B cell (primary cell): ENCODE data around the gene STK4.

Experiments used
- EZH2 ChIP-seq: IDR thresholded peaks from 2 replicates; pipeline ENCODE4 v1.6.1; 2012; ENCODE audit warnings: borderline replicate concordance, low read depth, mild to moderate bottlenecking, moderate library complexity, low read length; ENCODE audit not compliant: insufficient read depth, poor library complexity, severe bottlenecking
- TF ChIP-seq, protein P1 (sequence below): fragments of 200-600 bp; IDR thresholded peaks from one replicate; pipeline ENCODE4 v1.8.0; 2022; ENCODE audit warnings: antibody characterized with exemption, mild to moderate bottlenecking

DNA sequence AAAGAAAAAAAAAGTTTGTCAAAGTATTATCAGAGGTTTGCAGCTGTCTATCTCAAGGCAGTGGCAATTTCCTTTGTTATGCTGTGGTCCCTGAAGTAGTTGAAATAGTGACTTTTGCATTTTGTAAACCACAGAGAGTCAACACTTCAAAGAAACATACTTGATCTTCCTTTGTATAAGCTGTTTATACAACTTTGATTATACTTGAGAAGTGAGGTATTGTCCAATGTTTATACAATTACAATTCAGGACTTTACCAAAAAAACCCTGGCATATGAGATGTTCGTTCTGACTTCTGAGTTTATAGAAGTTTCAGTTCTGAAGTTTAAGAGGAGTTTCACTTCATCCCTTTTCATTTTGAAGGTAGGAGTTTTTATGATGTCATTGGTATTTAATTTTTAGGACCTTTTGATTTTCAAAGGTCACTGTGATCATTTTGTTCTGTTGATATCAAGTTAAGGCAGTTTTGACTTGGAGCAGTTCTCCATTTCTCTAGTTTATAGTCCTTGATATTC is 4.0 kb downstream of the STK4 start:
- TF ChIP-seq, protein P1, sequence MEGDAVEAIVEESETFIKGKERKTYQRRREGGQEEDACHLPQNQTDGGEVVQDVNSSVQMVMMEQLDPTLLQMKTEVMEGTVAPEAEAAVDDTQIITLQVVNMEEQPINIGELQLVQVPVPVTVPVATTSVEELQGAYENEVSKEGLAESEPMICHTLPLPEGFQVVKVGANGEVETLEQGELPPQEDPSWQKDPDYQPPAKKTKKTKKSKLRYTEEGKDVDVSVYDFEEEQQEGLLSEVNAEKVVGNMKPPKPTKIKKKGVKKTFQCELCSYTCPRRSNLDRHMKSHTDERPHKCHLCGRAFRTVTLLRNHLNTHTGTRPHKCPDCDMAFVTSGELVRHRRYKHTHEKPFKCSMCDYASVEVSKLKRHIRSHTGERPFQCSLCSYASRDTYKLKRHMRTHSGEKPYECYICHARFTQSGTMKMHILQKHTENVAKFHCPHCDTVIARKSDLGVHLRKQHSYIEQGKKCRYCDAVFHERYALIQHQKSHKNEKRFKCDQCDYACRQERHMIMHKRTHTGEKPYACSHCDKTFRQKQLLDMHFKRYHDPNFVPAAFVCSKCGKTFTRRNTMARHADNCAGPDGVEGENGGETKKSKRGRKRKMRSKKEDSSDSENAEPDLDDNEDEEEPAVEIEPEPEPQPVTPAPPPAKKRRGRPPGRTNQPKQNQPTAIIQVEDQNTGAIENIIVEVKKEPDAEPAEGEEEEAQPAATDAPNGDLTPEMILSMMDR = no peak
- TF ChIP-seq EZH2 = no peak
